NOMO-1 (cell line): ENCODE data around the gene GPR39.

Experiments
- DNase-seq, 2 experiments: peaks; one replicate each; lab custom pipeline; 2025; ENCODE audit not compliant: unreplicated experiment in 2 of 2; lab: John Stamatoyannopoulos, UW

Gene GPR39

GRCh38 chr2:132559921-132560320 lies 143.3 kb downstream of the GPR39 start:
- DNase-seq, result no peak

- DNase-seq, result no peak
Observed at GRCh38 chr2:132560562-132560961, 144.0 kb downstream of the GPR39 start.

GRCh38 chr2:132562245-132562644 lies 145.6 kb downstream of the GPR39 start:
- DNase-seq, result no peak

GRCh38 chr2:132564065-132564464 lies 147.5 kb downstream of the GPR39 start:
- DNase-seq, result no peak

- no peak for DNase-seq
Observed at GRCh38 chr2:132566379-132566778, 149.8 kb downstream of the GPR39 start.

GRCh38 chr2:132567682-132568081 lies 151.1 kb downstream of the GPR39 start:
- no peak for DNase-seq

- DNase-seq, result no peak
Observed at GRCh38 chr2:132568656-132569055, 152.1 kb downstream of the GPR39 start.

- DNase-seq, result no peak
Observed at GRCh38 chr2:132573444-132574007, 156.9 kb downstream of the GPR39 start.

GRCh38 chr2:132577686-132578085 lies 161.1 kb downstream of the GPR39 start:
- DNase-seq, result peak; percentile 91 to 97

- no peak for DNase-seq
Observed at GRCh38 chr2:132581591-132581990, 165.0 kb downstream of the GPR39 start.

GRCh38 chr2:132581991-132582738 lies 165.6 kb downstream of the GPR39 start:
- no peak for DNase-seq

GRCh38 chr2:132583666-132584360 lies 167.2 kb downstream of the GPR39 start:
- no peak for DNase-seq

GRCh38 chr2:132584976-132585817 lies 168.6 kb downstream of the GPR39 start:
- no peak for DNase-seq

- DNase-seq, result no peak
Observed at GRCh38 chr2:132586101-132586511, 169.5 kb downstream of the GPR39 start.

- no peak for DNase-seq
Observed at GRCh38 chr2:132586835-132587234, 170.2 kb downstream of the GPR39 start.

GRCh38 chr2:132588576-132588975 lies 172.0 kb downstream of the GPR39 start:
- no peak for DNase-seq

- no peak for DNase-seq
Observed at GRCh38 chr2:132589111-132589830, 172.7 kb downstream of the GPR39 start.

- no peak for DNase-seq
Observed at GRCh38 chr2:132589966-132590365, 173.4 kb downstream of the GPR39 start.

- DNase-seq, result no peak
Observed at GRCh38 chr2:132593171-132593570, 176.6 kb downstream of the GPR39 start.

GRCh38 chr2:132595186-132595585 lies 178.6 kb downstream of the GPR39 start:
- DNase-seq, result no peak
